ENCODE results near the gene DDX5.
"Not testable (repeated sequence)": the region's sequence is repeated elsewhere in the genome, so short reads cannot be mapped to it uniquely, and the experiment has no call there.

DDX5 gene

GRCh38 chr17:64459818-64460217, 46.3 kb downstream of the DDX5 start:
- H3K36me3 ChIP-seq (ENCODE audit: insufficient read depth, low read length); H3K9ac ChIP-seq (ENCODE audit: low read depth, low read length); H3K9me3 ChIP-seq (ENCODE audit: control insufficient read depth, insufficient read depth, low read length); H3K4me1 ChIP-seq (ENCODE audit: insufficient read depth, low read length): not testable (repeated sequence)

- Histone ChIP-seq H3K9me3 (ENCODE audit: control insufficient read depth, insufficient read depth, low read length) (no peaks in the 10 kb centered on the region), H3K4me1 (ENCODE audit: insufficient read depth, low read length) (no peaks in the 10 kb centered on the region), H3K36me3 (ENCODE audit: insufficient read depth, low read length) (no peaks in the 10 kb centered on the region), H3K9ac (ENCODE audit: low read depth, low read length) (no peak overlapping the region)
These were observed 46.8 kb downstream of the DDX5 start for GRCh38 chr17:64459284-64459747.

- no peak overlapping the region for H3K9ac ChIP-seq (ENCODE audit: low read depth, low read length)
- no peaks in the 10 kb centered on the region for H3K4me1 ChIP-seq (ENCODE audit: insufficient read depth, low read length)
- H3K9me3 ChIP-seq (ENCODE audit: control insufficient read depth, insufficient read depth, low read length) = no peaks in the 10 kb centered on the region
- no peaks in the 10 kb centered on the region for H3K36me3 ChIP-seq (ENCODE audit: insufficient read depth, low read length)
These were observed 47.3 kb downstream of the DDX5 start for GRCh38 chr17:64458756-64459155.

GRCh38 chr17:64457156-64457555, 48.9 kb downstream of the DDX5 start:
- H3K9me3 ChIP-seq (ENCODE audit: control insufficient read depth, insufficient read depth, low read length) = no peaks in the 10 kb centered on the region
- no peaks in the 10 kb centered on the region for H3K36me3 ChIP-seq (ENCODE audit: insufficient read depth, low read length)
- no peak overlapping the region for H3K9ac ChIP-seq (ENCODE audit: low read depth, low read length)
- no peaks in the 10 kb centered on the region for H3K4me1 ChIP-seq (ENCODE audit: insufficient read depth, low read length)

- Histone ChIP-seq H3K9ac (ENCODE audit: low read depth, low read length) (no peak overlapping the region), H3K4me1 (ENCODE audit: insufficient read depth, low read length) (no peaks in the 10 kb centered on the region), H3K9me3 (ENCODE audit: control insufficient read depth, insufficient read depth, low read length) (no peaks in the 10 kb centered on the region), H3K36me3 (ENCODE audit: insufficient read depth, low read length) (no peaks in the 10 kb centered on the region)
These were observed 49.9 kb downstream of the DDX5 start for GRCh38 chr17:64455993-64456885.

GRCh38 chr17:64449545-64449944, 56.5 kb downstream of the DDX5 start:
- H3K9ac ChIP-seq (ENCODE audit: low read depth, low read length) = no peak overlapping the region
- no peaks in the 10 kb centered on the region; the same call in 1 of the 2 replicates for H3K9me3 ChIP-seq (ENCODE audit: control insufficient read depth, insufficient read depth, low read length)
- peaks cover 9% of the 10 kb centered on the region; the same call in 1 of the 2 replicates for H3K4me1 ChIP-seq (ENCODE audit: insufficient read depth, low read length)
- no peaks in the 10 kb centered on the region for H3K36me3 ChIP-seq (ENCODE audit: insufficient read depth, low read length)

GRCh38 chr17:64448665-64449512, 57.2 kb downstream of the DDX5 start, which contains the start of gene MILR1:
Gene MILR1 (plus strand): TSS chr17:64449115. CDS start chr17:64449169, 54 bp downstream.
- Histone ChIP-seq H3K4me1 (ENCODE audit: insufficient read depth, low read length) (peaks cover 9% of the 10 kb centered on the region; the same call in 1 of the 2 replicates), H3K36me3 (ENCODE audit: insufficient read depth, low read length) (no peaks in the 10 kb centered on the region), H3K9ac (ENCODE audit: low read depth, low read length) (no peak within 1 kb of the TSS), H3K9me3 (ENCODE audit: control insufficient read depth, insufficient read depth, low read length) (no peaks in the 10 kb centered on the region; the same call in 1 of the 2 replicates)

Measured in ES-I3 (cell line).